NCI-H187 treated with DMSO at 0.1 percent for 48 hours (cell line): ENCODE data around the gene LSM8.
A peak's percentile ranks its signal among the peaks of the same experiment; 100 is the strongest.
"Not testable (repeated sequence)": the region's sequence is repeated elsewhere in the genome, so short reads cannot be mapped to it uniquely, and the experiment has no call there.

Source experiments
- DNase-seq: peaks from one replicate; lab custom pipeline; 2025; lab: John Stamatoyannopoulos, UW

The LSM8 gene

DNA sequence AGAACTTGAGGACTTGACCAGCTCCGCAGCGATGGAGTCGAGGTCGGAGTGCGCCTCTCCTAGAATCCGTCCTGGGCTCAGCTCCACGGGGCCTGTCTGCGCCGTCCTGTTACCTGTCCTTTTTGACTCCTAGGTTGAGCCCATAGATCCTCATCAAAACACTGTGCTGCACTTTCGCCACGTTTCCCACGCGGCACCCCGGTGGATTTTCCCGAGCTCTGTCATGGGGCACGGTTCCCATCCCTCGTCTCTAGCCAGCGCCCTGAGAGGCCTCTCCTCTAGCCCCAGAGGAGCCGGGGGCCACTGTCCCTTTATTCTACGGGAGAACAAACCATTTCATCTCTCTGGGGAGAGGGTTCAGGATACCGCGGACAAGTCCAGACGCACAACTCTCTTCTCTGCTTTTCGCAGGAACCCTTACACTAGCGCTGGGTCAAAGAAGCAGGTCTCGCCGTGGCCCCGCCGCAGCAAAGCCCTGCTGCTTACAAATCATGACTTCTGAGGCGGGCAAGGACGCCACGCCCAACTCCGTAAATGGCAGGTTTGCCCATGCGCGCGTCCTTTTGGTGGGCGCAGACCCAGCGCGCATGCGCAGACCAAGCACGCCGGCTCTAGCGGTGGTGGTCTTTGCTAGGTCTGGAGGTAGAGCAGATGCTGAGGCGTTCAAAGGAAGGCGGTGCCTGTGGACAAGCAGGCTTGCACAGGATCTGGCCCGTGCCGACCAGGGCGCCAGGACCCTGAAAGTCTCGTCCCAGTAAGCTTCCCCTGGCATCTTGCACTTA, 30.3 kb downstream of the LSM8 start:
- DNase-seq, result peak; percentile 20

DNA sequence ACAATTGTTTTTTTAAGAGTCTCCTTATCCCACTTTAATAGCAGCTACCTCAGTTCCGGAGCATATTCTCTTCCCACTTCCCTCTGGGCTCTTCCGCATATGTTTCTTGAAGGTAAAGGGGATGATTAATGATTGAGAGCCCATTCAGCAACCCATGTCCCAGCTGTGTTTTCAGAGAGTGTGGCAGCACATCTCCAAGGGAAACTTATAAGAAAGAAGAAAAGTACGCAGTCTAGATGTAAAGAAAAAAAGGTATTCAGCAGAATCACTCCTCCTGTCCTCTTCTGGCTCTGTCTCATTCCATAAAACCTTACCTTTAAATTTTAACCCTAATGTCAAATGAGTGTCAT, 30.8 kb downstream of the LSM8 start:
- no peak for DNase-seq

DNA sequence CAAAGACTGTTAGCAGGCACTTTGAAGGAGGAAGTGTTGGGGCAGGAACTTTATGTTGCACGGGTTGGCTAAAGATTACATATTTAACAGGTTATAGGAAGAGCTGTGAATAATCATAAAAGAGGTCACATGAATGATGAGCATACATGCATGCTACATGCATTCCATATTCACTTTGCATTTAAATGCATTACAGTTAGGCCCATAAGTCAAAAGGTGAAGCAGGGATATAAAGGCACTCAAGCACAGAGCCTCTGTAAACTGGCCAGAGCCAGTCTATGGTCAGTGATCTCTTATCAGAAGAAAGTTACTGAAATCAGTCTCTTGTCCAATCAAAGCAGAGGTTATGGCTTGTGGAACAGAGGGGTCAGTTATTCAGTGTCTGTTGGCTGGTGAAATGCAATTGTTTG, 33.3 kb downstream of the LSM8 start:
- no peak for DNase-seq

DNA sequence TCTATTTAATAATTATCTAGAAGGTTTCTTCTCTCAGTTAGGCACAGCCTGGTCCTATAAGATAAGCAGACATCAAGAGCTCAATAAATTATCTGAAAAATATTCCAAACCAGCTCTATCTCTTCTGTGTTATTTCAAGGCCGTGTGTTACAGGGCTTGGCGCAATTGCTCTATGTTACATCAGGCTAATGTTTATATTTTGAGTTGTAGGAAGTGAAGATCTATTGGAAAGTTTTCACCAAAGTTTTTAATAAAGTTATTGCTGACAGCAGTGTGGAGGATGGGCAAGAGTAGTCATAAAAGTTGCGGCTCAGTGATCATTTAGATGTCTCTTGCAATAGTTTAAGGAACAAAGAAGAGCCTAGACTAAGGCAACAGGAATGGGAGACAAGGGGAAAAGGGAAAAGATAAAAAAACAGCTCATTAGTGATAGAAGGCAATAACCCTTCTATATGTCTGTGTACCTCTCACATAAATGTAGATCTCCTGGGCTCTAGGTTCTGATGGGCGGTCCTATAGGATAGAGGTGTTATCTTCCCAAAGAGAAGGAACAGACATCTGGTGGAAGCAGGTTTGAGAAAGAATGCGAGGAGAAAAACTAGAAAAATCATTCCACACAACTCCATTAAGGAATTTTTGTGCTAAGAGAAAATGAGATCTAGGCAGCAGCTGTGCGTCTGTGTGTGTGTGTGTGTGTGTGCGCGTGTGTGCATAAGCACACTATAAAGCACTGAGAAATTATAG, 34.6 kb downstream of the LSM8 start:
- DNase-seq, result no peak

DNA sequence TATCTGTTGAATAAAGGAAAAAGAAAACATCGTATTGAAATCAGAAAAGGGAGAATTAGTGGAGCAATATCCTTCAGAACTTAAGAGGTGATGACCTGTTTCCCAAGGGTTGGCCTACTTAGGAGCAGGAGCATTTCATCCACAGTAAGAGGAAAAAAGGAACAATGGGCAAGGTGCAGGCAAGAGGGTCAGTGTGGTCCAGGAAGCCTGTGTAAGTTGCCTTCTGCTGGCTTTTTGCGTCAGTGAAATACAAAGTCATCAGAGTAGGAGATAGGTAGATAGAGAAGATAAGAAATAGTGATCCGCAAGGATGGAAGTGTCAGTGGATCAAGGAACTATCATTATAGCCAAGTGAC, 35.2 kb downstream of the LSM8 start:
- DNase-seq, result no peak

DNA sequence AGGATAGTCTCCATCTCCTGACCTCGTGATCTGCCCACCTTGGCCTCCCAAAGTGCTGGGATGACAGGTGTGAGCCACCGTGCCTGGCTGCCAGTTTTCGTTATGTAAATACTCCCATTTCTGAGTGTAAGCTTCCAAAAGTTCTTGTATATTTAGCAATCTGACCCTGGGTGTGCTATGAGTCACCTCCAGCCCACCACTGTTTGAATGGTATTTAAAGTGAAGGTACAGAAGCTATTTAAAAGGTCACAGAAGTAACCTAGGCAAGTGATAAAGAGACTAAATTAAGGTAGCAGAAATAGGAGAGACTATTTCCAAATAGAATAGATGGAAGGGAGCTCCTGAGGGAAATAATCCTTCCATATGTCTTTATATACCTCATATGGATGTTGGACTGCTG, 36.6 kb downstream of the LSM8 start:
- DNase-seq, result no peak

DNA sequence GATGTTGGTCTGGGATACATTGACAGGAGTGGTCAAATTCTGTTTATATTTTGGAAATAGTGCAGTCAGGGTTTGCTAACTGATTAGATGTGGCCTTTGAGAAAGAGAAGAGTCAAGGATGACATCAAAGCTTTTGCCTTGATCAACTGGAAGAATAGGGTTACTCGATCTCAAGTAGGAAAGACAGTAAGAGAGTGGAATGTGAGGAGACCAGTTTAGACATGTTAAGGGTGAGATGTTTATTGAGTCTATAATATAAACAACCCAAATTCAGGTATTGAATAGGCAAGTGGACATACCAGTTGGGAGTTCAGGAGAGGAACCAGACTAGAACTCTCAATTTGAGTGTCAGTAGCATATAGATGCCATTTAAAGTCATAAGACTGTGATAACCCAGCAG, 38.6 kb downstream of the LSM8 start:
- no peak for DNase-seq

DNA sequence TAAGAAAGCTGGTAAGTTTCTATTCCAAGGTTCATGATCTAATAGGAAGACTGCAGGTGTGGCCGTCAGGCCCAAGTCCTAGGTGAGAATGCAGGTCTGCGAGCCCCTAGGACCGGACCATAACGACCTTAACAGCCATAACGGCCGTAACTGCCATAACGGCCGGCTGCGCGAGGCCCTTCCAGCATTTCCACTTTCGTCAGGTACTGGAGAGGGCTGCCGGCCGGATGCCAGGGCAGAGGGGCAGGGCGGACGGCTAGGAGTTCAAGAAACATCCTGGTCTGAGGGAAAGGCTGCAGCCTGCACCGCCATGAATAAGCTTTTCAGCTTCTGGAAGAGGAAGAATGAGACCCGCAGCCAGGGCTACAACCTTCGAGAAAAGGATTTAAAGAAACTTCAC, 40.6 kb downstream of the LSM8 start, which contains the start of gene ANKRD7:
Gene ANKRD7, plus strand, starts transcription at position 184 of the 400 bp plus-strand sequence. Its CDS starts 127 bp downstream, at position 311.
- no peak for DNase-seq

DNA sequence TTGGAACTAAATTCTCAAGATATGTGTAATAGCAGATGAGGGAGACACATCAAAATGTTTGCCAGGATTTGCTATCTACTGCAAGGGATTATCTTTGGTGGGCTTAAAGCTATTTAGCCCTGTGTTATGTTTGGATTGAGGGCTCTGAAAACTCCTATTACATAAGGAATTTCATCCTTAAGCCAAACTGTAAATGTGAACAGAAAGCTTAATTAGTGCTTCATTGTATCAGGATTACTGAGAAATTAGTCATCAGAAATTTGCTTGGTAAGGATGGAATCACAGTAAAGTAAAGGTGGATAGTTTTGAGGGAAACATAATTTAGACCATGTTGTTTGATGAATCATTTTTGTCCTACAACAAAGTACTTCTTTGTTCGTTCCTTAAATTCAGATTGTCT, 48.9 kb downstream of the LSM8 start:
- DNase-seq, result no peak

DNA sequence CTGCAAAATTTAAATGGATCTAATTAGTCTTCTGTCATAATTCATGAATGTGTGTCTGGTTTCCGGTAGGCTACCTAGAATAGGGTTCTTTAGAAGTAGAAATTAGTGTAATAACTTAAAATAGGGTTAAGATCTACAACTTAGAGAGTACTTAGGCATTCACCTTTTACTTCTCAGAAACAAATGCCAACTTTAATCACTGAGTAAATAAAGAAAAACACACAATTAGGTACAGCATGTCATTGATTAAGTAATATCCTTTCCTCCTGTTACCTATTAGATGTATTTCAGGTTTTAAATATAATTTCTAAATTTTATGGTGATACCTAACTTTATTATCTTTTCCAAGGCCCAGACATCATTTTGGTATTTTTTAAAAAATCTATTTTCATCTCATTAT, 49.8 kb downstream of the LSM8 start:
- no peak for DNase-seq

DNA sequence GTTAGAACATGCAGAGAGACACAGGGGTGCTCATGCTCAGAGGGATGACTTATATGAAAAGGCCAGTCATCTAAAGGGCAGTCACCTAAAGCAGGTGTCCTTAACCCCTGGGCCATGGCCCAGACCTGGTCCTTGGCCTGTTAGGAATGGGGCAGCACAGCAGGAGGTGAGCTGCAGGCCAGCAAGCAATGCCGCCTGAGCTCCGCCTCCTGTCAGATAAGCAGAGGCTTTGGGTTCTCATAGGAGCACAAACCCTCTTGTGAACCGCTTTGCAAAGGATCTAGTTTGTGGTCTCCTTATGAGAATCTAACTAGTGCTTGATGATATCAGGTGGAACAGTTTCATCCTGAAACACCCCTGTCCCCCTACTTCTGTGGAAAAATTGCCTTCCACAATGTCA, 55.0 kb downstream of the LSM8 start:
- DNase-seq, result no peak

DNA sequence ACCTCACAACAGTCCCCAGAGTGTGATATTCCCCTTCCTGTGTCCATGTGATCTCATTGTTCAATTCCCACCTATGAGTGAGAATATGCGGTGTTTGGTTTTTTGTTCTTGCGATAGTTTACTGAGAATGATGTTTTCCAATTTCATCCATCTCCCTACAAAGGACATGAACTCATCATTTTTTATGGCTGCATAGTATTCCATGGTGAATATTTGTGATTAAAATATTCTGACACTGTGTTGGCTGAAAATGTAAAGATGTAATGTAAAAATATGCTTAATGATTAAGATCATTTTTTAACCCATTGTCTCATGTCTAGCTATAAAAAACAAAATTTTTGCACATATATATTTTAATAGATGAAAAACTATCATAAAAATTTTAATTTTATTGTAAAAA, 56.4 kb downstream of the LSM8 start:
- DNase-seq, result not testable (repeated sequence)
